HG03103 (cell line): ENCODE data around the gene ZNRF2.
"Not testable (repeated sequence)": the region's sequence is repeated elsewhere in the genome, so short reads cannot be mapped to it uniquely, and the experiment has no call there.

Source experiments
- ATAC-seq: cut with Tn5 transposase; IDR thresholded peaks from one replicate; pipeline ENCODE4 v1.9.1; 2021; ENCODE audit warnings: low read depth; ENCODE audit not compliant: unreplicated experiment

Gene ZNRF2

DNA sequence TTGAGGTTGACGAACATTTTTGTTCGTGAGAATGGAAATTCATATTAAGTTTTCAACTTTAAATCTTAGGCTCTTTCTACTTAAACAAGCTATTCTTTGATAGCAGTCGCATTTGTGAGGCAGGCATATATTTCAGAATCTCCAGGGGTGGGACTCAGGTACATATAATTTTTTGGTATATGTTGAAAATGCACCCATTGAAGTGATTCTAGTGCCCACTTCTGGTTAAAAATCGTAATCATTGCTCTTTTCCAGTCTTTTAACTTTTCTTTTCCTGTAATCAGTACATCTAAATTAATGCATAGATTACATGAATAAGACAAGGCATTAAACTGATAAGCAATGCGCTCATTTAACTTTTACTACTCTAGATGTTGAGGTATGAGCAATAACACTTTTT lies 67.8 kb downstream of the ZNRF2 start:
- ATAC-seq, result no peak

DNA sequence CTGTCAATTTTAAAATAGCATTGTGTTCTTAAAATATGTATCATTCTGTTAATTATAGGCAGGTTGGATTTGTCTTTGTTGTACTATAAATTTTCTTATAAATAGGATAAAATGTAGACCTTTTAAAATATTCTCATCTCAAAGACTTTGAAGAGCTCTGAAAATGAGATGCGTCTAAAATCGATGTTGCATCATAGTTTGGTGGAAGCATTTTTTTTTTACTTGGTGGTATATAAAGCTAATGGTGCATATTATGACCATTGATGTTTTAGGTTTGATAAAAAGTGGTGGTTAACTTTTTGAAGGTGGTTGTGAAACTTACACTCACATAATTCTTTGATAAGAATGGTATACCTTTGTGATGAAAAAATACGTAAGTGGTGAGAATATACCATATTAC lies 69.1 kb downstream of the ZNRF2 start:
- no peak for ATAC-seq

DNA sequence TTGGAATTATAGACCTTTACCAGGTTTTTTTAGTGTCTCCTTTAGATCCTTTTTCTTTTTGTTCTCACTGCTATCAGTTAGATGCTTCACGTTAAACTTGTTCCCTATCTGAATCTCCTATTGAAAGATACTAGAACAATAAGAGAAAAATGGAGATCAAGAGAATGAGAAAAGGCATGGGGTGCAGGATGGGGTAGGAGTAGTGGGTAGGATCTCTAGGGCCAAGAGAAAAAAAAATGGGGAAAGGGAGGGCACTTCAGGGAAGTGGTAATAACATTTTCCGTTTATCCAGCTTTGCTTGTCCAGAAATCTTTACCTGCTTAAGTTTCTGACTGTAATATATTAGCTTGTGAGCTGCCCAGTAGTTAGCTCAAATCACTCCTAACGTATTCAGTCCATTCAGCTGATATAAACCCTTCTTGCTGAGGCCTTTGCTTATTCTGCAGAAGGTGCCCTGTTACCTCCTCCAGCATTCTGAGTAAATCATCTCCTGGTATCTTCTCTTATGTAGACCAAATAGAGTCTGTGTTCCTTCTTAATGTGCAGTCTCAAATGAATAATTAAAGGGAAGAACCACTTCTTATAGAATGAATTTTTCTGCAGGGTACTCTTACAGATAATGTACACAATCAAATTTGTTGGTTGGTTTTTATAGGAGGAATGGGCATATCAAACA lies 69.7 kb downstream of the ZNRF2 start:
- ATAC-seq, result no peak

GRCh38 chr7:30354791-30355190 lies 70.4 kb downstream of the ZNRF2 start:
- no peak for ATAC-seq

DNA sequence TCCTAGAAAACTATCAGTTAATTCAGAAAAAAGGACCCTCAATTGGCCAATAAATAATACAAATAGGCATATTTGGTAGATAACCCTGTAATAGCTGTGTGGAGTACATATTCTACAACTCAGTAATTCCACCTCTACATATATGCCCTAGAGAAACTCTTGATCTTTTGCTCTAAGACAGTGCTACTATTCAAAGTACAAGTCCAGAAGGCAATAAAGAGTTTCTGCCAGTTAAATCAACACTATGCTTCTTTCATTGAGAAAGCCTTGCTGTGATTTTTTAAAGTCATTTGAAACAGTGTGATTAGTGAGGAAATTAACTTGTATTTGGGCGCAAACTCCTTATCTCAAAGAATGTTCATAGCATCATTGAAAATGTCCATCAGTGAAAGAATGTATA lies 75.6 kb downstream of the ZNRF2 start:
- ATAC-seq, result no peak

GRCh38 chr7:30363778-30364563 lies 79.6 kb downstream of the ZNRF2 start:
- ATAC-seq, result no peak

GRCh38 chr7:30364773-30365172 lies 80.4 kb downstream of the ZNRF2 start:
- ATAC-seq, result no peak

DNA sequence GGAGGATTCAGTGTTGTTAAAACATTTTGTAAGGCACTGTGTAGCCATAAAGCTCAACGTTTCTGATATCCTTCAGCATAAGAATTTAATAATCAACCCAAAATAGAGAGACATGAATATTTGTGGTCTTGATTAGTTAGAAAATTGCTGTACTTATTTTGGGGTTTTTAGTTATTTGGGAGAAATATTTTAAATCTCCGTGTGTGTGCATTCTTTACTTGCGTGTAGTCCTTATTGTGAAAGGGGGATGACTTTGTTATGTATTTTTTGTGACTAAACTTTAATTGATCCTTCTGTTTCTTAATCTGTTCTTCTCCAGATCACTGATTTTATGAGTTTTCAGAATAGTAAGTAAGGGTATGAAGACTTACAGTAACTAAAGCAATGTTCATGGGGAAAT lies 81.2 kb downstream of the ZNRF2 start:
- ATAC-seq, result no peak

GRCh38 chr7:30366606-30367005 lies 82.2 kb downstream of the ZNRF2 start:
- ATAC-seq, result no peak

DNA sequence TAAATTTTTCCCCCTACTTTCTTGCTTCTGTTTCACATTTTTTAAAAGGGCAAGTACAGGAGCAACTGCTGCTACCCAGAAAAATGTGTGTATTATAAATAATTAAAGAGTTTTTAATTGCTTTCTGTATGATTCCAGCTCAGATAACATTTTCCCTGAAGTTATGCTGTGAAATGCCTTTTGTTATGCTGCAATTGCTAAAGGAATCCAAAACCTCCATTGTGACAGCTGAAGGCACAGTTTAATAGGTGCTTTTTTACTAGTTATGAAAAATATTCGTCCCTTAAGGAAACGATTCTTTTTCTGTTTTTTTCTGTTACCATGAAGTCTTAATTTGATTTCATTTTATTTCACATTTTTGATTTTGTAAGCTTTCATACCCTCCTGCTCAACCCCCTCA lies 83.2 kb downstream of the ZNRF2 start:
- no peak for ATAC-seq

DNA sequence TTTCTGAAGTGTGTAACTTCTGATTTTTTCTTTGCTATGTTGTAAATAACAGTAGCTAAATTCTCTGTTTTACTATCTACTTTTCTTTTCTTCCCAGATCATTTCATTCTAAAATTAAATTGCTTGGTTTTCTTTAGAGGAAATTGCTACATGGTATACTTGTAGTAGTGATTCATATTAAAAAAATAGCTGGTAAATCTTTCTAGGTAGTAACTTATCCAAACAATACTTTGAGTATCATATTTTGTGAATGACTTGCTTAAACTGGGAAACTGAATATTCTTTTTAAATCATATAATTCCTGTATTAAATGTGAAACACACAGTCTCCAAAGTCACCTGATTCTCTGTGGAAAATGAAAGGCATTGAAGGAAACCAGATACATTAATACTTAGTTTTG lies 85.5 kb downstream of the ZNRF2 start:
- no peak for ATAC-seq

GRCh38 chr7:30371321-30371720 lies 86.9 kb downstream of the ZNRF2 start:
- ATAC-seq, result no peak

DNA sequence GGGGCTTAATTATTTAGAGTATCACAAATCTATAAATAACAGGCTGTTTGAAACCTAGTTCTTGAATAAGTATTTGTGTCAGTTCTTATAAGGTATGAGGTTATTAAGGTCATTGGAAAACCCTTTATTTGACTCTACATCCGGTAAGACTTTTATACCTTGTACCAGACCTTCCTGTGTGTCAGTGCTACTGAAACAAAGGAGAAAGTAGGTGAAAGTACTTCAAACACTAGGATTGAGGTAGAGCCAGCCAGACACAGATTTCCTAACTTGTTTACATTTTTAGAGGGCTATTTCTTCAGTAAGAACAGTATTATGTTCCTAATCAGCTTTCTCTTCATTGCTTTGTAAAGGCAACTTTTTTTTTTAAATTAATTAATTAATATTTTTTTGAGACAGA lies 93.9 kb downstream of the ZNRF2 start:
- ATAC-seq, result no peak

DNA sequence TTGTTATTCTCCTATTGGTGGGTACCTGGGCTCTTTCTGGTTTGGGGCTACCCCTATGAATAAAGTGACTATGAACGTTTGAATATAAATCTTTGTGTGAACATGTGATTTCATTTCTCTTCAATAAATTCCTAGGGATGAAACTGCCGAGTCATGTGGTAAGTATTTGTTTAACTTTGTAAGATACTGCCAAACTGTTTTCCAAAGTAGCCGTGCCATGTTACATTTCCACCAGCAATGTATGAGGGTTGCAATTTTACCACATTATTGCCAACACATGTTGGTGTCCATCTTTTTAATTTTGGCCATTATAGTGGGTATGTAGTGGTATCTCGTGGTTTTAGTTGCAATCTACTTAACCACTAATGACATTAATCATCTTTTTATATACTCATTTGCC lies 94.7 kb downstream of the ZNRF2 start:
- no peak for ATAC-seq

DNA sequence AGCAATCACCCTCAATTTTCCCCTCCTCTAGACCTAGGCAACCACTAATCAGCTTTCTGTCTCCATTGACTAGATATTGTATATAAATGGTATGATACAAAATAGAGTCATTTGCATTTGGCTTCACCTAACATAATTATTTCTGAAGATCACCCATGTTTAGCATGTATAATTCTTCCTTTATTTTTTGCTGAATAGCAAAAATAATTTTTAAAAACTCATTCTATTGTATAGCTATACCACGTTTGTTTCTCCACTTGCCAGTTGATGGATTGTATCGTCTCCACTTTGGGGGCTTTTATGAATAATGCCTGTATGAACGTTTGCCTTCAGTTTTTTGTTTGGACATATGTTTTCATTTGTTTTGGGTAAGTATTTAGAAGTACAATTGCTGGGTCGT lies 95.3 kb downstream of the ZNRF2 start:
- ATAC-seq, result no peak

GRCh38 chr7:30380294-30380693 lies 95.9 kb downstream of the ZNRF2 start:
- no peak for ATAC-seq

DNA sequence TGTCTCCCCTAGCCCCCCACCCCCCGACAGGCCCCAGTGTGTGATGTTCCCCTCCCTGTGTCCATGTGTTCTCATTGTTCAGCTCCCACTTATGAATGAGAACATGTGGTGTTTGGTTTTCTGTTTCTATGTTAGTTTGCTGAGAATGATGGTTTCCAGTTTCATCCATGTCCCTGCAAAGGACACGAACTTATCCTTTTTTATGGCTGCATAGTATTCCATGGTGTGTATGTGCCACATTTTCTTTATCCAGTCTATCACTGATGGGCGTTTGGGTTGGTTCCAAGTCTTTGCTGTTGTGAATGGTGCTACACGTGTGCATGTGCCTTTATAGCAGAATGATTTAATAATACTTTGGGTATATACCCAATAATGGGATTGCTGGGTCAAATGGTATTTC lies 96.4 kb downstream of the ZNRF2 start:
- ATAC-seq, result not testable (repeated sequence)

- ATAC-seq, result no peak
Measured at GRCh38 chr7:30382607-30383006, 98.2 kb downstream of the ZNRF2 start.

DNA sequence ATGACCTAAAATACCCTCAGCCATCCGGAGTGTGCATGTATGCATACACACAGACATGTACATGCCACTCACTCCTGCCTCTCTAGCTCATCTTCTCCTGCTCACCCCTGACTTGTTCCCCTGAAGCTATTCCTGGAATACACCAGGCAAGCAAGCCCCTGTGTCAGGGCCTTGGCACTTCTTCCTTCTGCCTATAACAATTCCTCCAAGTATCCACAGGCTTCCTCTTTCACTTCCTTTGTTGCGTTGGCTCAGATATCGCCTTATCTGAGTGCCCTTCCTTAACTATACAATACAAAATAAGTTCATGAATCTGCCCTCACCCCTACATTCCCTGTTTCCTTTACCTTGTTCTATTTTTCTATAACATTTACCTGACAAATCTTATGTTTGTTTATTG lies 105.4 kb downstream of the ZNRF2 start:
- no peak for ATAC-seq

DNA sequence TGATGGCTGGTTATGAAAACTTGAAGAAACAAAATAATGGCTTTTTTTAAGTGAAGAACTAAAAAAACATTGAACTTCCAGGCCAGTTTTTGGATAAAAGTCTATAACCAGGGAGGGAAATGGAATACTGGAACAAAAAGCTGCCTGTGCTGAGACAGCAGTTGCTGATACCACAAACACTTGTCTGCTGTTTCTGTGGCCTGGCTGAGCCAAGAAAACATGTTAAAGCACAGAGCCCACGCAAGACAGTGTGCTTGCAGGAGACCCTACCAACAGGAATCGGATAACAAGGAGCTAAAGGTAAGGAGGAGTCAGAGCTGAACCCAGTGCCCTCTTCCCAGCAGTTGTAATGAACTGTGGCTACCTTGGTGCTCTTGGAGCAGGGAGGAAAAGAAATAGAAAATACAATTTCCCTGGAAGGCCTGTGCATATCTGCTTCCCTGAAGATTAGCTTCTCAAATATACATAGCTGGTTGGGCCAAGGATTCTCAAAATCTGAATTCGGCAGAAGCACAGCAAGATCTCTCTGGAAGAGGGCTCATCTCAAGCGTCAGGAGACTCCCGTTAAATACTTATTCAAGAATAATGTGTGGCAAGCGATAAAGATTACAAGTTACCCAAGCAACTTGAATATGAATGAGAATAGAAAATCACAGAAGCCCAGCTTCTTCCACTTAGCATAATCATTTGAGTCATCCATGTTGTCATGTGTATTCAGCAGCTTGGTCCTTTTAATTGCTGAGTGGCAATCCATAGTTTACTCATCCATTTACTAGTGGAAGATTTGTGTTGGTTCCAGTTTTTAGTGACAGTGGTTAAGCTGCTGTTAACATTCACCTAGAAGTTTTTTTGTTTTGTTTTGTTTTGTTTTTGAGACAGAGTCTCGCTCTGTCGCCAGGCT lies 106.6 kb downstream of the ZNRF2 start:
- ATAC-seq, result no peak

- no peak for ATAC-seq
Measured at GRCh38 chr7:30391806-30392205, 107.4 kb downstream of the ZNRF2 start.
